GM23338 (cell line): ENCODE results near the gene UTP4. TPM values are rescaled to one million over a fixed set of nuclear protein-coding genes. Genes with fewer than 3 reads are reported as not detected.

Experiments used
- CREB1 ChIP-seq: fragments of 250-450 bp; sonication (Bioruptor Pico); IDR thresholded peaks from 2 replicates; pipeline ENCODE4 v1.5.0; 2020; ENCODE audit warnings: low read depth, mild to moderate bottlenecking, moderate library complexity
- ETS1 ChIP-seq: IDR thresholded peaks from 2 replicates; pipeline ENCODE4 v1.6.1; 2016; ENCODE audit warnings: antibody characterized with exemption
- EZH2phosphoT487 ChIP-seq: fragments of 200-600 bp; sonication (generic); IDR thresholded peaks from one replicate; pipeline ENCODE4 v1.8.1; 2018; ENCODE audit warnings: antibody characterized with exemption; ENCODE audit not compliant: unreplicated experiment
- NANOG ChIP-seq: IDR thresholded peaks from 2 replicates; pipeline ENCODE4 v1.6.1; 2016; ENCODE audit warnings: antibody characterized with exemption, borderline replicate concordance
- POLR2AphosphoS5 ChIP-seq: IDR thresholded peaks from 2 replicates; pipeline ENCODE4 v1.6.1; 2016; ENCODE audit warnings: antibody characterized with exemption, low read depth
- STAT1 ChIP-seq: IDR thresholded peaks from one replicate; pipeline ENCODE4 v1.6.1; 2016; ENCODE audit warnings: antibody characterized with exemption; ENCODE audit not compliant: unreplicated experiment
- ZNF114 ChIP-seq: fragments of 250-450 bp; sonication (Bioruptor Pico); IDR thresholded peaks from 2 replicates; pipeline ENCODE4 v1.5.0; 2020; ENCODE audit warnings: mild to moderate bottlenecking, moderate library complexity
- ZNF331 ChIP-seq: fragments of 250-450 bp; sonication (Bioruptor Pico); IDR thresholded peaks from 2 replicates; pipeline ENCODE4 v1.5.0; 2020; ENCODE audit warnings: low read depth, mild to moderate bottlenecking, moderate library complexity
- polyA plus RNA-seq: library from polyadenylated mRNA; unstranded; fragments of >200 nt; fragmentation: Nextera tagmentation; extraction: Ambion mirVana; gene quantifications from 2 replicates; pipeline ENCODE4 v1.2.1, GENCODE V29; 2016
- total RNA-seq: library from RNA; depleted of rRNA; stranded (reverse); fragments of >200 nt; shearing (Covaris generic); gene quantifications from 2 replicates; pipeline ENCODE4 v1.2.3, GENCODE V29; 2014
- TF ChIP-seq, protein P1 (sequence below): fragments of 250-450 bp; sonication (Bioruptor Pico); IDR thresholded peaks from 2 replicates; pipeline ENCODE4 v1.5.0; 2020; ENCODE audit warnings: mild to moderate bottlenecking, moderate library complexity
- TF ChIP-seq, protein P2 (sequence below), 2 experiments: fragments of 200-600 bp in 1 of 2; sonication (generic) in 1 of 2; conservative IDR thresholded peaks; 2 replicates each; pipeline versions ENCODE4 v1.5.1 to v1.6.1; 2016 to 2017; ENCODE audit warnings: antibody characterized with exemption in 2 of 2, low read depth in 2 of 2, mild to moderate bottlenecking in 2 of 2, moderate library complexity in 1 of 2
- TF ChIP-seq, protein P3 (sequence below): IDR thresholded peaks from one replicate; pipeline ENCODE4 v1.6.1; 2018; ENCODE audit warnings: antibody characterized with exemption; ENCODE audit not compliant: unreplicated experiment

The UTP4 gene
- total and polyA plus RNA-seq, 2 experiments from 2014 or later, result 63.2 to 66.6 TPM

GRCh38 chr16:69127966-69128510 is 4.4 kb upstream of the UTP4 start (continued):
- TF ChIP-seq, protein P1, sequence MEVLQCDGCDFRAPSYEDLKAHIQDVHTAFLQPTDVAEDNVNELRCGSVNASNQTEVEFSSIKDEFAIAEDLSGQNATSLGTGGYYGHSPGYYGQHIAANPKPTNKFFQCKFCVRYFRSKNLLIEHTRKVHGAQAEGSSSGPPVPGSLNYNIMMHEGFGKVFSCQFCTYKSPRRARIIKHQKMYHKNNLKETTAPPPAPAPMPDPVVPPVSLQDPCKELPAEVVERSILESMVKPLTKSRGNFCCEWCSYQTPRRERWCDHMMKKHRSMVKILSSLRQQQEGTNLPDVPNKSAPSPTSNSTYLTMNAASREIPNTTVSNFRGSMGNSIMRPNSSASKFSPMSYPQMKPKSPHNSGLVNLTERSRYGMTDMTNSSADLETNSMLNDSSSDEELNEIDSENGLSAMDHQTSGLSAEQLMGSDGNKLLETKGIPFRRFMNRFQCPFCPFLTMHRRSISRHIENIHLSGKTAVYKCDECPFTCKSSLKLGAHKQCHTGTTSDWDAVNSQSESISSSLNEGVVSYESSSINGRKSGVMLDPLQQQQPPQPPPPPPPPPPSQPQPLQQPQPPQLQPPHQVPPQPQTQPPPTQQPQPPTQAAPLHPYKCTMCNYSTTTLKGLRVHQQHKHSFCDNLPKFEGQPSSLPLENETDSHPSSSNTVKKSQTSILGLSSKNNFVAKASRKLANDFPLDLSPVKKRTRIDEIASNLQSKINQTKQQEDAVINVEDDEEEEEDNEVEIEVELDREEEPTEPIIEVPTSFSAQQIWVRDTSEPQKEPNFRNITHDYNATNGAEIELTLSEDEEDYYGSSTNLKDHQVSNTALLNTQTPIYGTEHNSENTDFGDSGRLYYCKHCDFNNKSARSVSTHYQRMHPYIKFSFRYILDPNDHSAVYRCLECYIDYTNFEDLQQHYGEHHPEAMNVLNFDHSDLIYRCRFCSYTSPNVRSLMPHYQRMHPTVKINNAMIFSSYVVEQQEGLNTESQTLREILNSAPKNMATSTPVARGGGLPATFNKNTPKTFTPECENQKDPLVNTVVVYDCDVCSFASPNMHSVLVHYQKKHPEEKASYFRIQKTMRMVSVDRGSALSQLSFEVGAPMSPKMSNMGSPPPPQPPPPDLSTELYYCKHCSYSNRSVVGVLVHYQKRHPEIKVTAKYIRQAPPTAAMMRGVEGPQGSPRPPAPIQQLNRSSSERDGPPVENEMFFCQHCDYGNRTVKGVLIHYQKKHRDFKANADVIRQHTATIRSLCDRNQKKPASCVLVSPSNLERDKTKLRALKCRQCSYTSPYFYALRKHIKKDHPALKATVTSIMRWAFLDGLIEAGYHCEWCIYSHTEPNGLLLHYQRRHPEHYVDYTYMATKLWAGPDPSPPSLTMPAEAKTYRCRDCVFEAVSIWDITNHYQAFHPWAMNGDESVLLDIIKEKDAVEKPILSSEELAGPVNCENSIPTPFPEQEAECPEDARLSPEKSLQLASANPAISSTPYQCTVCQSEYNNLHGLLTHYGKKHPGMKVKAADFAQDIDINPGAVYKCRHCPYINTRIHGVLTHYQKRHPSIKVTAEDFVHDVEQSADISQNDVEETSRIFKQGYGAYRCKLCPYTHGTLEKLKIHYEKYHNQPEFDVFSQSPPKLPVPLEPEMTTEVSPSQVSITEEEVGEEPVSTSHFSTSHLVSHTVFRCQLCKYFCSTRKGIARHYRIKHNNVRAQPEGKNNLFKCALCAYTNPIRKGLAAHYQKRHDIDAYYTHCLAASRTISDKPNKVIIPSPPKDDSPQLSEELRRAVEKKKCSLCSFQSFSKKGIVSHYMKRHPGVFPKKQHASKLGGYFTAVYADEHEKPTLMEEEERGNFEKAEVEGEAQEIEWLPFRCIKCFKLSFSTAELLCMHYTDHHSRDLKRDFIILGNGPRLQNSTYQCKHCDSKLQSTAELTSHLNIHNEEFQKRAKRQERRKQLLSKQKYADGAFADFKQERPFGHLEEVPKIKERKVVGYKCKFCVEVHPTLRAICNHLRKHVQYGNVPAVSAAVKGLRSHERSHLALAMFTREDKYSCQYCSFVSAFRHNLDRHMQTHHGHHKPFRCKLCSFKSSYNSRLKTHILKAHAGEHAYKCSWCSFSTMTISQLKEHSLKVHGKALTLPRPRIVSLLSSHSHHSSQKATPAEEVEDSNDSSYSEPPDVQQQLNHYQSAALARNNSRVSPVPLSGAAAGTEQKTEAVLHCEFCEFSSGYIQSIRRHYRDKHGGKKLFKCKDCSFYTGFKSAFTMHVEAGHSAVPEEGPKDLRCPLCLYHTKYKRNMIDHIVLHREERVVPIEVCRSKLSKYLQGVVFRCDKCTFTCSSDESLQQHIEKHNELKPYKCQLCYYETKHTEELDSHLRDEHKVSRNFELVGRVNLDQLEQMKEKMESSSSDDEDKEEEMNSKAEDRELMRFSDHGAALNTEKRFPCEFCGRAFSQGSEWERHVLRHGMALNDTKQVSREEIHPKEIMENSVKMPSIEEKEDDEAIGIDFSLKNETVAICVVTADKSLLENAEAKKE (CRISPR knock-in tag), result no peak
- no peak for TF ChIP-seq ZNF114 (CRISPR knock-in tag)
- no peak for TF ChIP-seq CREB1 (CRISPR knock-in tag)
- TF ChIP-seq NANOG, result no peak
- no peak for TF ChIP-seq EZH2phosphoT487
- TF ChIP-seq, protein P2, sequence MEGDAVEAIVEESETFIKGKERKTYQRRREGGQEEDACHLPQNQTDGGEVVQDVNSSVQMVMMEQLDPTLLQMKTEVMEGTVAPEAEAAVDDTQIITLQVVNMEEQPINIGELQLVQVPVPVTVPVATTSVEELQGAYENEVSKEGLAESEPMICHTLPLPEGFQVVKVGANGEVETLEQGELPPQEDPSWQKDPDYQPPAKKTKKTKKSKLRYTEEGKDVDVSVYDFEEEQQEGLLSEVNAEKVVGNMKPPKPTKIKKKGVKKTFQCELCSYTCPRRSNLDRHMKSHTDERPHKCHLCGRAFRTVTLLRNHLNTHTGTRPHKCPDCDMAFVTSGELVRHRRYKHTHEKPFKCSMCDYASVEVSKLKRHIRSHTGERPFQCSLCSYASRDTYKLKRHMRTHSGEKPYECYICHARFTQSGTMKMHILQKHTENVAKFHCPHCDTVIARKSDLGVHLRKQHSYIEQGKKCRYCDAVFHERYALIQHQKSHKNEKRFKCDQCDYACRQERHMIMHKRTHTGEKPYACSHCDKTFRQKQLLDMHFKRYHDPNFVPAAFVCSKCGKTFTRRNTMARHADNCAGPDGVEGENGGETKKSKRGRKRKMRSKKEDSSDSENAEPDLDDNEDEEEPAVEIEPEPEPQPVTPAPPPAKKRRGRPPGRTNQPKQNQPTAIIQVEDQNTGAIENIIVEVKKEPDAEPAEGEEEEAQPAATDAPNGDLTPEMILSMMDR (conservative IDR thresholded peaks at IDR 0.05; ENCODE audit: low read depth in 2 of 2), result no peak
- no peak for TF ChIP-seq ETS1
- no peak for TF ChIP-seq STAT1
- no peak for TF ChIP-seq ZNF331 (CRISPR knock-in tag)
- TF ChIP-seq, protein P3, sequence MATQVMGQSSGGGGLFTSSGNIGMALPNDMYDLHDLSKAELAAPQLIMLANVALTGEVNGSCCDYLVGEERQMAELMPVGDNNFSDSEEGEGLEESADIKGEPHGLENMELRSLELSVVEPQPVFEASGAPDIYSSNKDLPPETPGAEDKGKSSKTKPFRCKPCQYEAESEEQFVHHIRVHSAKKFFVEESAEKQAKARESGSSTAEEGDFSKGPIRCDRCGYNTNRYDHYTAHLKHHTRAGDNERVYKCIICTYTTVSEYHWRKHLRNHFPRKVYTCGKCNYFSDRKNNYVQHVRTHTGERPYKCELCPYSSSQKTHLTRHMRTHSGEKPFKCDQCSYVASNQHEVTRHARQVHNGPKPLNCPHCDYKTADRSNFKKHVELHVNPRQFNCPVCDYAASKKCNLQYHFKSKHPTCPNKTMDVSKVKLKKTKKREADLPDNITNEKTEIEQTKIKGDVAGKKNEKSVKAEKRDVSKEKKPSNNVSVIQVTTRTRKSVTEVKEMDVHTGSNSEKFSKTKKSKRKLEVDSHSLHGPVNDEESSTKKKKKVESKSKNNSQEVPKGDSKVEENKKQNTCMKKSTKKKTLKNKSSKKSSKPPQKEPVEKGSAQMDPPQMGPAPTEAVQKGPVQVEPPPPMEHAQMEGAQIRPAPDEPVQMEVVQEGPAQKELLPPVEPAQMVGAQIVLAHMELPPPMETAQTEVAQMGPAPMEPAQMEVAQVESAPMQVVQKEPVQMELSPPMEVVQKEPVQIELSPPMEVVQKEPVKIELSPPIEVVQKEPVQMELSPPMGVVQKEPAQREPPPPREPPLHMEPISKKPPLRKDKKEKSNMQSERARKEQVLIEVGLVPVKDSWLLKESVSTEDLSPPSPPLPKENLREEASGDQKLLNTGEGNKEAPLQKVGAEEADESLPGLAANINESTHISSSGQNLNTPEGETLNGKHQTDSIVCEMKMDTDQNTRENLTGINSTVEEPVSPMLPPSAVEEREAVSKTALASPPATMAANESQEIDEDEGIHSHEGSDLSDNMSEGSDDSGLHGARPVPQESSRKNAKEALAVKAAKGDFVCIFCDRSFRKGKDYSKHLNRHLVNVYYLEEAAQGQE, result no peak
- no peak for TF ChIP-seq POLR2AphosphoS5
